OCI-LY1 (cell line): ENCODE results near the gene MYLIP.

Experiments
- H2AFZ ChIP-seq: fragments of 200-600 bp; sonication (generic), shearing (Covaris generic); 2 replicates; pipeline ENCODE4 v1.6.0; 2014; ENCODE audit warnings: antibody characterized with exemption, mild to moderate bottlenecking, low read length
- H3F3A ChIP-seq: fragments of 200-600 bp; sonication (generic), shearing (Covaris generic); 2 replicates; pipeline ENCODE4 v1.6.0; 2014; ENCODE audit warnings: mild to moderate bottlenecking, antibody characterized with exemption, low read length, moderate library complexity; ENCODE audit not compliant: insufficient read depth
- H3K27ac ChIP-seq: fragments of 200-600 bp; sonication (generic); 2 replicates; pipeline ENCODE4 v1.5.1; 2014; ENCODE audit warnings: low read length, mixed run types, mild to moderate bottlenecking, low read depth; ENCODE audit not compliant: poor library complexity, severe bottlenecking
- H3K27me3 ChIP-seq: fragments of 200-600 bp; sonication (generic); 2 replicates; pipeline ENCODE4 v1.6.0; 2014; ENCODE audit warnings: antibody characterized with exemption, mild to moderate bottlenecking, low read length, moderate library complexity; ENCODE audit not compliant: insufficient read depth
- H3K36me3 ChIP-seq: fragments of 200-600 bp; sonication (generic); 2 replicates; pipeline ENCODE4 v1.6.1; 2014; ENCODE audit warnings: mild to moderate bottlenecking, antibody characterized with exemption, low read length, moderate library complexity, mixed read lengths; ENCODE audit not compliant: insufficient read depth
- H3K4me1 ChIP-seq: fragments of 200-600 bp; sonication (generic); 2 replicates; pipeline ENCODE4 v1.5.1; 2014; ENCODE audit warnings: mild to moderate bottlenecking, low read length, moderate library complexity; ENCODE audit not compliant: insufficient read depth, severe bottlenecking
- H3K4me2 ChIP-seq: fragments of 200-600 bp; sonication (generic), shearing (Covaris generic); 2 replicates; pipeline ENCODE4 v1.6.1; 2014; ENCODE audit warnings: low read length
- H3K4me3 ChIP-seq: fragments of 200-600 bp; sonication (generic); 2 replicates; pipeline ENCODE4 v1.5.1; 2014; ENCODE audit warnings: low read length, low read depth, mild to moderate bottlenecking, mixed read lengths; ENCODE audit not compliant: poor library complexity, severe bottlenecking
- H3K79me2 ChIP-seq: fragments of 200-600 bp; shearing (Covaris generic); 2 replicates; pipeline ENCODE4 v1.6.1; 2016; ENCODE audit warnings: mixed run types, low read length, mixed read lengths; ENCODE audit not compliant: insufficient read depth
- H3K9ac ChIP-seq: fragments of 200-600 bp; sonication (generic), shearing (Covaris generic); 2 replicates; pipeline ENCODE4 v1.6.1; 2014; ENCODE audit warnings: mild to moderate bottlenecking, low read length, mixed read lengths
- H3K9me2 ChIP-seq: fragments of 200-600 bp; sonication (generic), shearing (Covaris generic); 2 replicates; pipeline ENCODE4 v1.6.1; 2014; ENCODE audit warnings: low read depth, mild to moderate bottlenecking, low read length, mixed read lengths
- H3K9me3 ChIP-seq: fragments of 200-600 bp; shearing (Covaris generic); 2 replicates; pipeline ENCODE4 v1.6.1; 2014; ENCODE audit warnings: low read length, mixed read lengths
- H4K20me1 ChIP-seq: fragments of 200-600 bp; sonication (generic), shearing (Covaris generic); 2 replicates; pipeline ENCODE4 v1.6.0; 2016; ENCODE audit warnings: mild to moderate bottlenecking, low read length; ENCODE audit not compliant: insufficient read depth
- CTCF ChIP-seq: fragments of 200-600 bp; sonication (generic), shearing (Covaris generic); IDR thresholded peaks from 2 replicates; pipeline ENCODE4 v1.5.1; 2017; ENCODE audit warnings: mild to moderate bottlenecking, antibody characterized with exemption, low read length, moderate library complexity, mixed read lengths
- EZH2 ChIP-seq: fragments of 200-600 bp; sonication (generic), shearing (Covaris generic); IDR thresholded peaks from 2 replicates; pipeline ENCODE4 v1.8.0; 2017; ENCODE audit warnings: borderline replicate concordance, mixed run types, mild to moderate bottlenecking, antibody characterized with exemption, low read length, moderate library complexity, mixed read lengths

The MYLIP gene

GRCh38 chr6:16145038-16145437, 16.2 kb downstream of the MYLIP start:
- H3K27me3 ChIP-seq: no peaks in the 10 kb centered on the region
- no peaks in the 10 kb centered on the region for H3K4me1 ChIP-seq
- H3F3A ChIP-seq: no peaks in the 10 kb centered on the region
- peaks cover 100% of the 10 kb centered on the region for H3K36me3 ChIP-seq
- no peaks in the 10 kb centered on the region for H3K9me3 ChIP-seq
- peaks cover 9% of the 10 kb centered on the region; the same call in 1 of the 2 replicates for H3K79me2 ChIP-seq
- H3K4me2 ChIP-seq: no peak overlapping the region
- H2AFZ ChIP-seq: no peak overlapping the region
- H3K27ac ChIP-seq: no peak overlapping the region
- no peaks in the 10 kb centered on the region for H3K9me2 ChIP-seq
- 0 out of 2 replicates have a peak, but pooled peaks cover 3% of the 10 kb centered on the region for H4K20me1 ChIP-seq
- TF ChIP-seq CTCF (no peak), EZH2 (no peak)
- H3K4me3 ChIP-seq: no peak overlapping the region
- H3K9ac ChIP-seq: no peak overlapping the region

DNA sequence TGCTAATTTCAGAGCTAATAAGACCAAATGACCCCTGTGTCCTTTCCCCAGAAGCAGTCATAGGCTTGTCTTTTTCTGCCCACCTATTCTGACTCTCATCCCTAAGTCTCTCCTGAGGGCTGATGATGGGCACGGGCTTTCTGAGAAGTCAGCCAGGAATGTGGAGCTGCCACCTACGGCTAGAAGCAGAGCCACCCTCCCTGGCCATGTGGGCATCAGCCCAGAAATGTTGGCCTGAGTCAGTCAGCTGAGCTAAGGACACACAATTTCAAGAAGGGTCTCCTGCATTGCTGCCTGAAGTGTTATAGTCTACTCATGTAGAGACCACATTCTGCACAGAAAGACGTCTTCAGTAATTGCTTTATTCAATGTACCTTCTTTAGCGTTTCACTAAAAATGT, 17.1 kb downstream of the MYLIP start:
- no peak overlapping the region for H3K4me3 ChIP-seq
- no peak overlapping the region for H3K27ac ChIP-seq
- H3K4me1 ChIP-seq: no peaks in the 10 kb centered on the region
- no peaks in the 10 kb centered on the region for H3F3A ChIP-seq
- H3K27me3 ChIP-seq: no peaks in the 10 kb centered on the region
- H2AFZ ChIP-seq: no peak overlapping the region
- TF ChIP-seq EZH2: no peak
- peaks cover 100% of the 10 kb centered on the region for H3K36me3 ChIP-seq
- no peaks in the 10 kb centered on the region for H3K9me3 ChIP-seq
- H3K9me2 ChIP-seq: no peaks in the 10 kb centered on the region
- no peak overlapping the region for H3K4me2 ChIP-seq
- 0 out of 2 replicates have a peak, but pooled peaks cover 3% of the 10 kb centered on the region for H4K20me1 ChIP-seq
- H3K79me2 ChIP-seq: 0 out of 2 replicates have a peak, but pooled peaks cover 7% of the 10 kb centered on the region
- no peak overlapping the region for H3K9ac ChIP-seq

DNA sequence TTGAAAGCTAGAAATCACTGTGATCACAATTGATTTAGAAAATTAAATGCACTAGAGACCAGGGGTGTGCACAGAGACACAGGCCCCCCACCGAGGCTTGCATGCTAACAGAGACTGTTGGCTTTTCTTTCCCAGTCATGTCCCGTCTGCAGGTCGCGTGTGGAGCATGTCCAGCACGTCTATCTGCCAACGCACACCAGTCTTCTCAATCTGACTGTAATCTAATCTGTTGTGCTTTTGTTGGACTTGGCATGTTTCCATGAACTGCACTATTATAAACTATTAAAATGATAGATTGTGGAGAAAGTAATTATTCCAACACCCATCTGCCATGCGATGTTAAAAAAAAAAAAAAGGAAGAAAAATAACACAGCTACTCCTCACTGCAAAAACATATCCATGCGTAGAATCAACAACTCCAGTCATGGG, 17.7 kb downstream of the MYLIP start:
- Histone ChIP-seq H4K20me1 (no peaks in the 10 kb centered on the region), H3K9ac (no peak overlapping the region), H3K27ac (no peak overlapping the region), H3K9me3 (no peaks in the 10 kb centered on the region), H2AFZ (no peak overlapping the region), H3K9me2 (no peaks in the 10 kb centered on the region), H3K4me3 (no peak overlapping the region), H3K79me2 (0 out of 2 replicates have a peak, but pooled peaks cover 3% of the 10 kb centered on the region), H3K36me3 (peaks cover 100% of the 10 kb centered on the region), H3F3A (no peaks in the 10 kb centered on the region), H3K4me1 (no peaks in the 10 kb centered on the region), H3K27me3 (no peaks in the 10 kb centered on the region), H3K4me2 (no peak overlapping the region)
- no peak for TF ChIP-seq CTCF
- no peak for TF ChIP-seq EZH2

GRCh38 chr6:16148498-16148897, 19.6 kb downstream of the MYLIP start:
- Histone ChIP-seq H3K4me1 (no peaks in the 10 kb centered on the region), H4K20me1 (no peaks in the 10 kb centered on the region), H3K79me2 (no peaks in the 10 kb centered on the region), H3K4me3 (no peak overlapping the region), H3K36me3 (peaks cover 95% of the 10 kb centered on the region), H2AFZ (no peak overlapping the region), H3K4me2 (no peak overlapping the region), H3K9ac (no peak overlapping the region), H3K27ac (no peak overlapping the region), H3K27me3 (no peaks in the 10 kb centered on the region), H3F3A (no peaks in the 10 kb centered on the region), H3K9me3 (no peaks in the 10 kb centered on the region), H3K9me2 (no peaks in the 10 kb centered on the region)
- TF ChIP-seq EZH2 (no peak), CTCF (no peak)
